Activated CD4-positive, alpha-beta T cell treated with anti-CD3 and anti-CD28 coated beads for 1 hour (primary cell): ENCODE measurements around the gene GPC3.

Source experiments
- DNase-seq: peaks from one replicate; pipeline ENCODE4 v3.0.0-alpha.2; 2020

Gene GPC3

DNA sequence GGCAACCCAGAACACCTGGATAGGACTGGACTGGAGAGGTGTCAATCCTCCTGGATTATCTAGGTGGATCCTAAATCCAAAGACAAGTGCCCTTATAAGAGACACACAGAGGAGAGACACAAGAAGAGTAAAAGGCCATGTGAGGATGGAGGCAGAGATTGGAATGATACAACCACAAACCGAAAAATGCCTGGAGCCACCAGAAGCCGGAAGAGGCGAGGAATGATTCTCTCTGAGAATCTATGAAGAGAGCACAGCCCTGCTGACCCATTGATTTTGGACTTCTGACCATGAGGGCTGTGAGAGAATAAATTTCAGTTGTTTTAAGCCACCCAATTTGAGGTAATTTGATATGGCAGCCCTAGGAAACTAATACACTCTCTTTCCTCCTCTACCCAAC lies 20.1 kb downstream of the GPC3 start:
- DNase-seq = no peak

DNA sequence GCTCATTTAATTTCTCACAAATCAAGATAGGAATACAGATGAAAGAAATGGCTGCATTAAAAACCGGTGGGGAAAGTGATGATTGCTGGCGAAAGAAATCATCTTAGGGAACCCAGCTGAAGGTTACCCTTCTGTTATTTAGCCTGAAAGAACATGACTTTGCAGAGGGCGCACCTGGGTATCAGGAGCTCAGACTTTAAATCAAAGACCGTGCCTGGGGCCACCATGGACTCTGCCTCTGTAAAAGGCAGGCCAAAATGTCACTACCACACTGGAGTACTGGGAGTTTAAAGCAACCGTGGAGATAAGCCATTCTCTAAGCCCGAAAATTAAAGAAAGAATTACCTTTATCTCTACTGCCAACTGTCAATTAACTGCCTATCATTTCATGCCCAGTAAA lies 24.3 kb downstream of the GPC3 start:
- no peak for DNase-seq

DNA sequence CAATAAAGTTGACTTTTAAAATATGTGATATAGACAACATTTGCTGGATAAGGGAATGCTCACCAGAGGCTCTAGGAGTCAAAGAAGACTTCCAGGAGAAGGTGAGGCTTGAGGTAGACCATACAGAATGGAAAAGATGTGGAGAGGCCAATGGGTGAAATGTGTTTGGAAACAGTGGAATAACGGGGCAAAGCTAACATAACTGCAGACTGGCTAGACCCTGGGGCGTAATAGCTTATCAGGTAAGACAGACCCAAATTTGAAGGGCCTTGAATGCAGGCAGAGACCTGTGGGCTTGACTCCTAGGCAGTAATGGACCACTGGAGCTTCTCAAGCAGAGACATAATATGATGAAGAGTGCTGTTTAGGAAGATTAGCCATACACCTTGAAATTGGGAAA lies 25.4 kb downstream of the GPC3 start:
- no peak for DNase-seq

DNA sequence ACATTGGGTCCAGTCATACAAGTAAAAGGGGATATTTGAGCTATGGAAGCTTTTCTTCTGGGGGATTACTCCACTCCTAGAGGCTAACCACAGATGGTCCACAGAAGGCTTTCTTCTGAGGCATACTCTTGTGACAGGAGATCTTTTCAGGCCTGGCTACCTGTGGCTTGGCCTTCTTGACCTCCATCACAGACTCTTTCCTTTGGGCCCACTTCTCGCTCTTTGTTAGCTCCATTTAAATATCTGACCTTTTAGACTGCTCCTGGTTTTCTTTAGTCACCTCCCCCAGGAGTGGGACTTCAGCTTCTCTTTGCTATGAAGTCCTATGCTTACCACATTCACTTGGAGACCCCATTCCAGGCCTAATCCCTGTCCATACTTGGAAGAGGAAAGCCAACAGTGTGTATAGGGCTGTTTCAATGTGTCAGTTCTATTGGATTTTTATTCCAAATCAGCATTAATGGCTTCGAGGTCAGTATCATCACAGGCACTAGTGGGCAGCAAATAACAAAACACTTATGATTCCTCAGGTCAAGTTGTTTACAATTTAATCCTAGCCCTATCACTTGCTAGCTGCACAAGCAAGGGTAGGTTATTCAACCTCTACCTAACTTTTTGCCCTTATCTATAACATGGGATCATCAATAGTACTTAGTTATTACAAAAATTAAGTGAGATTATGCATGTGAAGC lies 26.3 kb downstream of the GPC3 start:
- no peak for DNase-seq

DNA sequence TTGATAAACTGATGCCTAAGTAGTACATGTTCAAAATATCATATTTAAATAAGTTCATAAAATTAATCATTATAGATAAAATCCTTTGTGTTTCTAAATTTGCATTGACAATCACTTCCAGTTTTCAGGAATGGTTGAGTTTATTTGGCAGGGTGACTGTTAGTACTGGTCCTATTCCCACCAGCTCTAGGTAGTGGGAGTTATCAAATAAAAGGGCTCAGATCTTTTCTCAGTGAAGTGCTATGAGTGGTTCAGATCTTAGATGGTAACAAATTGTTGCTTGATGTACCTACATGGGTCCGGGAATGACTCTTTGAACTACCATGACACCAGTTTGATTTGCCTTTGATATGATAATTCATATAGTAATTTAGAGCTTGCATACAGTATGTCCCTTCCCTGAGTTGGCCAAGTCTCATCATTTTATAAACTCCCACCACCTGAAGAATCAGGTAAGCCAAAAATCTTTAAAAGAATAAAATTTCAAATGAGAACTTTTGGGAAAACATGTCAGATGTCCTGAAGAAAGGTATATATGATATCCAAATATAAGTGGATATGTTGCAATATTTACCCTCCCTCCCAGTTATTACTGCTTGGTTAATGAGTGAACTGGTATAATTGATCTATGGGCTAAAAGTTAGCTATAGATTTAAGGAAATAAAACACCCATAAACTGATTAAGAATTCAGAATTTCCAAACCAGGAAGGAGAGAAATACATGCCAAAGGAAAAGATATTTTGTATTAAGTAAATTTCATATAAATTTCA lies 28.6 kb downstream of the GPC3 start:
- DNase-seq = no peak

DNA sequence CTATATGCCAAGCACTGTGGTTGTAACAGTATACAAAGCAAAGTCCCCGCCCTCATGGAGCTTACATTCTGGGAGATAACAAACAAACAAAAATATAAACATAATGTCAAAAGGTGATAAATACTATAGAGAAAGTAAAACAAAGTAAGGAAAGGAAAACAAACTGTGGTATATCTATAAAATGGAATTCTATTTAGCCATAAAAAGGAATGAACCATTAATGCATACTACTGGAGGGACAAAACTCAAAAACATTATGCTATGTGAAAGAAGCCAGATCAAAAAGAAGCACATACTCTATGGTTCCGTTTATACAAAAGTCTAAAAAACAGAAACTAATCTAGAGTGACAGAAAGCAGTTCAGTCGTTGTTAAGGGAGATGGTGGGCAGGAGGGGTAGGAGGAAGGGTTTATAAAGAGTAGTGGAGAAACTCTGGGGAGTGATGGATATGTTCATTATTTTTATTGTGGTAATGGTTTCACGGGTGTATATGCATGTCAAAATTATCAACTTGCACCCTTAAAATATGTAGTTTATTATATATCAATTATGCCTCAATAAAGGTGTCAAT lies 31.5 kb downstream of the GPC3 start:
- no peak for DNase-seq

DNA sequence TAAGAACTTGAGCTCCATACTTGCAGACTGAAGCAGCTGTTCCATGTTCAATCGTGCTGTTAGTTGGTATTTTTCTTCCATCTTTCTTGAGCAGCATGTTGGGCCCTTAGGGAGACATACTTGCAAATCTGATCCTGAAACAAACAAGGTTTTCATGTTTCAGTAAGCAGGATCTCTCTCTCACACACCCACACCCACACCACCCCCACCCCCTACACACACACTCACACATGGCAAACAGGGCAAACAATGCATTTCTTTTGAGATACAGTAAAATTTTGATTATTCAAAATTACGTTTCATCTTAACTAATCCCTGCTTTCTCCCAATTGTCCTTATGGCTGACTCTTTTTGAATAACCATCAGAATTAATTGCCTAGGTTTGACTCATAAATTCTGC lies 32.3 kb downstream of the GPC3 start:
- no peak for DNase-seq

DNA sequence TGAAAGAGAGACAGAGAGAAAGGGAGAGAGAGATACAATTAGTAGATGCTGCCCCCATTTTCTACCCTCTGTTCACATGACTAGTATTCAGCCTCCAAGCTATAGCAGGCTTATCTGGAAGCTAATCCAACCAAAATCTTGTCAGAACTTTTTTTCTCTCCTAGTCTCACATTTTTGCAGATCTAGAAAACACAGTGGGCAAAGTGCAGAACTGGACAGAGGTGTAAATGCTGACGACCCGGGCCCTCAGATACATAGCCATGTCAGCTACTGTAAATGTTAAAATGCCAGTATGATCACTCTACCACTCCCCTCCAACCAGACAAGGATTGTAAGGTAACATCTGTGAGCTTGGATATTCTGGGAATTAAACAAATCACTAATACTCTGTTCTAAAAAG lies 34.3 kb downstream of the GPC3 start:
- no peak for DNase-seq

DNA sequence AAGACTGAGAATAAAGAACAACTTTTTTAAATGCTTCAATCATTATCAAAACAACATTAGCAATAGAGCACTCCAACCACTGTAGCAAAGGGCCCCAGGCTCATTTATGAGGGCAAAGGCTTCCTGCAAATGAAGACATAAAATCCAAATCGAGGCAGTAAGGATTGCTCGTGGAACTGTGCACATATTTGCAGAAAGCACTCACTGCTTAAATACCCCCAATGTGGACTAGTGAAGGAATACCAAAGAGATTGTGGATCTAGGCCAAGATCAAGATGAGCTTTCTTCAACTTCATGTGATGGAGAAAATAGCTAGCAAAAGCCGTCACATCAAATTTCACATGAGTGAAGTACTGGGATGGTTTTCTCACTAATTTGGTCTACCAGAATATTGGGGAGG lies 35.2 kb downstream of the GPC3 start:
- DNase-seq = no peak

DNA sequence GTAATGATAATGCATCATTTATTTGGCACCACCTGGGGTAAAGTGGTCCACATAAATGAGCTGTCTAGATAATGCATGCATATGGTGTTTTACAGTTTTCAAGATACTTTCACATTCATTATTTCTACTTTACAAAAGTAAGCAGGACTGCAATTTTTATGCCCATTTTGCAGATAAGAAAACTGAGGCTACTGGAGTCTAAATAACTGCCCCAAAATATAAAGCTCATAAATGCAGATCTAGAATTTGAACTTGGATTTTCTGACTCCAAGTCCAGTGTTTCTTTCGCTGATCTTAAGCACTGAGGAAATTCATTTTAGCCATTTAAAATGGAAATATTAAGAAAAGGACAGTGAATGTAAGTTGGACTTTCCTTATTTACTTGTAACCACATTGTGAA lies 36.5 kb downstream of the GPC3 start:
- DNase-seq = no peak

DNA sequence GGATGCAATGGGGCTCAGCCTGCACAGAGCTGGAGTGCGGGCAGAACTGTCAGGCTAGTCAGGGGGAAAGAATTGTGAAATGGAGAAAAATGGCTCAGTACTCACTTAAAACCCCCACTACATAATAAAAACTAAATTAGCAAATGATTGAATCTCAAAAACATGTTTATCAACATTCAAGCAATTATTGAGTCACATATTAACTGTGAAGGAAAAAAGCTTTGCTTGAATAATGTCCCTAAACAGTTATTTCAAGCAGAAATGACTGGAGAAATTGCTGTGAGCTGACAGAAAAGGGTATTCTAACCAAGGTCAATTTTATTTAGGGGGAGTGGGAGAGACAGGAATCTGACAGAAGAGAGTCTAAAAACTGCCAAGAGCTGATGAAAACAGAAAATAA lies 37.4 kb downstream of the GPC3 start:
- no peak for DNase-seq

DNA sequence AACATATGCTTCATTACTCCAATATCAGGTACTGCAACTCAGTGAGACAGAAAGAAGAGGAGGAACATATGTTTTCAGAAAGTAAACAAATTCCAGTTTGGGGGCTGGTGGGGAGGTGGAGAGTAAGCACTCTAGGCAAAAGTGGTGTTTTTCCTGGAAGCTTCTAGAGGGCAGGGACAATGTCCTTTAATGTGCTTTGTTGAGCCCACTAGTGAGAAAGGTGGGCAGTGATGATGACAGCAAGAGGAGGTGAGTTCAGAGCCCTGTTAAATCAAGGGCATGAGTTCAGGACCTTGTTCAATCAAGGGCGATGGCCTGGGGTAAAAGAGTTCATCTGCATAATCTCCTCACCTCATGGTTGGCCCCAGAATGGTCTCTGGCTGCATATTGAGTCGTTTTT lies 38.4 kb downstream of the GPC3 start:
- DNase-seq = no peak

DNA sequence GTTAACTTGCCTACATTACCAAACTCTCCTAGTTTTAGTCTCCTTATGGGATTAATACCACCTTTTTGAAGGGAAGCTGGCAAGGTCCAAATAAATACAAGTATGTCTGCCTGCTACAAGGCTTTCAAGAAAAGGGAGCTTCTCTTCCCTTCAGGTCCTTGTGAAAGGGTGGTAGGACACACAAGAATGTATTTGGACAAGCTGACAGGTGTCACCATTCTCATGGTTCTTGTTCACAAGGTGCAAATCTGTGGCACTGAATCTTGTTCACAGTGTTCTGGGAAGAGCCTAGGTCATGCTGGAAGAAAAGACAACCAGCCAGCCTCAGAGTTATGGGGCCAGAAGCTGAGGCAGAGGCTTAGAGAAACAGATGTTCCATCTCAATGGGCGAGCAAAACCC lies 41.9 kb downstream of the GPC3 start:
- DNase-seq = no peak

DNA sequence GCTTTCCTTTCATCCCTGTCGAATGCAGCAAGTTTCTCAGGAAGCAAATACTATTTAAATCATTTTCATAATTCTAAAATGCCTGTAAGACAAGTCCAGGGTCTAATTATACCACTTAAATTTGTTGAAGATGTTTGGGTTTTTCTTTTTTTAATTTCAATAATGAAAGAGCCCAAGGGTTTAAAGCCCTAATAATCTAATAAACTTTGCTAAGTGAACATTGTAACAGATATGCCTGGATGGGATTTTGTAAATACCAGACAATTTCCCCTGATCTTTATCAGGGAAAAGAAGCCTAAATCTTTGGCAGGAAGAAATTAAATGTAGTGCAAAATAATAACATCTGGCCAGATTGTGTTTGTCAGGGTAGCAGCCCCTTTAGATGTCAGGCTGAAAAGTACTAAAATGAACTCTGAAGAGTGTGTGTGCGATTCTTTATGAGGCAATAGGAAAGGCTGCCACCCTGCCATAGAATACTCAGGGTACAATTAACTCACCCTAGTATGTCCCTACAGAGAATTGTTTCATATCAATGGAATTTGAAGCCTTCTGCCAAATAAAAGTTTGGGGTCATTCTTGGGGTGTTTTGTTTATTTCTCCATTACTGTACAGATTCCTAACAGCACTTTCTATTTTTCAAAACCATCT lies 45.6 kb downstream of the GPC3 start:
- no peak for DNase-seq

DNA sequence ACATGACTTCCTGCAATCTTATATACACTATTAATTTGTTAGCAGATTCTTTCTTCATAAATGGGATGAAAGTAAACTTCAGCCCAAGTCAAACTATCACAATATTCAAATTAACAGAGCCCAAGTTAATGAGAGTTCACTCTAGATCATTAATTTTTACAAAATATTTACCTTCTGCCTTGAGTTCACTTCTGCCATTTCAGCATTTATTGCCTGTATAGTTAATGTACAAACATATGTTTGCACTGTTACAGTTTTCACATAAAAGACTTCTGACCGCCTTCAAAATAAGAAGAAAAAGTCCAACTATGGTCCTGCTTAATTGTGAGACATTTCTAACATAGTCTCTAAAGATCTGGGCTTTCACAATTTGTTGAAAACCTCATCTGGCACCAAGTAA lies 46.9 kb downstream of the GPC3 start:
- DNase-seq = no peak

DNA sequence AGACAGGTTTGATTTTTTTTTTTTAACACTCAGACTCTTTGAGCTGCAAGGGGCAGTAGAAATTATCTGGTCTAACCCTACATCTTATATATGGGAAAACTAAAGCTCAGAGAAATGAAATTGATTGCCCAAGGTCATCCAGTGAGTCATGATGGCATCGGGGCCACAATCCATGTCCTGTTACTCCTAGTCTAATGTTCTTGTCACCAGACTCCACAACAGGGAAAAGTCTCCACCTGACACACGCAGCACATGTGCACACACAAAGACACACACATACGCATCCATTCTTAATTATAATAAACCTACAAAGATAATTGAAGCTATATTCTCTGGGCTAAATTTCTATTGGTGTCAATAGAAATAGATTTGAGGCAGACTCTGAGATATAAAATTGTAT lies 48.4 kb downstream of the GPC3 start:
- DNase-seq = no peak

DNA sequence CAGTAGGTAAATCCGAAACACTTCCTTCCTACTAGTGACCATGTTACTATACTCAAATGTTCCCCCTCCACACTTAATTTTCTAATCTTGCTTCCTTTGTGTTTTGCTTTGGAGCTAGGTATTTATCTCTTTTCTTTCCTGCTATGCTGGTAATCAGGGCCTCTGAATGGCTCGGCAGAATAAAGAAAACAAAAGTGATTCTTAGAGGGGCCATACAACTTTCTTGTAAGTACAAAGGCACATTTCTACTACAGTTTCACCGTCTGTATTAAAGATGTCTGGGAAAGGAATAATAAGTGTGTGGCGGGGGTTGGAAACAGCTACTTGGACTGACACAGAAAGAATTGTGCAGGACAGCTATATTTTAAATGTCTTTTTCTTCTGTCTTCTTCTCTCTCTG lies 50.3 kb downstream of the GPC3 start:
- DNase-seq = no peak

DNA sequence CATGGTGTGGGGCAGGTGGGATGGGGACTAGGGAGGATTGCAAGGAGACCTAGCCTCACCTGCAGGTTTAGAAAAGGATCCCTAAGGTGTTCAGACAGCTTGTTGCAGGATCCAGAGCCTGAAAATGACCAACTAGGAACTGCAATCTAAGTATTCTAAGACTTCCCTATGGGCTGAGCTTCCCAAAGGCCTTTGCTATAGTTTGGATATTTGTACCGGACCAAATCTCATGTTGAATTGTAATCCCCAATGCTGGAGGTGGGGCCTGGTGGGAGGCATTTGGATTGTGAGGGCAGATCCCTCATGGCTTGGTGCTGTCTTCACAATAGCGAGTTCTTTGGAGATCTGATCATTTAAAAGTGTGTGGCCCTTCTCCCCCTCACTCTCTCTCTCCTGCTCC lies 52.1 kb downstream of the GPC3 start:
- no peak for DNase-seq

DNA sequence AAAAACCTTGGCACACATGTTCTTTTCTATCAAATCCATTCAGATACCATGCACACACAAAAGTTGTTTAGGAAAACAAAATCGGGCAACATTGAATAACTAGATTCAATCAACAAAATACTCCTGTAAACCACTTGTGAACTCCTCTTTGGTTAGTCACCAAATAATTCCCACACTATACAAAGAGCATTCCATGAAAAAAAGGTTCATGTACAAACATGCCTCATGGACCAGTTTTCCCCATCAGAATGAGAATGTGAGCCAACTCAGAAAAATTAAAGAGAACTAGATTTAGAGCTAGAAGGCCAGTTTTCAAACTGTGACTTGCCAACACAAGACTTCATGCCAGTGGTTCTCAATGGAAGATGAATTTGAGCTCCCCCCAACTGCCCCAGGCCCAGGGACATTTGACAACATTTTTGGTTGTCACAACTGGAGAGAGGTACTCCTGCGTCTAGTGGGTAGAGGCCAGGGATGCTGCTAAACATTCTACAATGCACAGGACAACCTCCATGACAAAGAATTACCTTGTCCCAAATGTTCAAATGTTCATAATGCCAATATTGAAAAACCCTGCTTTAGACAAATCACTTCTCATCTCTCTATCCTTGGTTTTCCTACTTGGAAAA lies 55.4 kb downstream of the GPC3 start:
- no peak for DNase-seq

DNA sequence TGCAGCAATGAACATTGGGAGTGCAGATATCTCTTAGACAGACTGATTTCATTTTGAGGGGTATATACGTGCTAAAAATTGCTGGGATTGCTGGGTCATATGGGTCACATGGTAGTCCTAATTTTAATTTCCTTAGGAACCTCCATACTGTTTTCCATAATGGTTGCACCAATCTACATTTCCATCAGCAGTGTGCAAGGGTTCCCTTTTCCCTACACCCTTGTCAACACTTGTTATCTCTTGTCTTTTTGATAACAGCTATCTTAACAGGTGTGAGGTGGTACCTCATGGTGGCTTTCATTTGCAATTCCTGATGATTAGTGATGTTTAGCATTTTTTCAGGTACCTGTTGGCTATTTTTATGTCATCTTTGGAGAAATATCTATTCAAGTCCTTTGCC lies 57.0 kb downstream of the GPC3 start:
- no peak for DNase-seq

DNA sequence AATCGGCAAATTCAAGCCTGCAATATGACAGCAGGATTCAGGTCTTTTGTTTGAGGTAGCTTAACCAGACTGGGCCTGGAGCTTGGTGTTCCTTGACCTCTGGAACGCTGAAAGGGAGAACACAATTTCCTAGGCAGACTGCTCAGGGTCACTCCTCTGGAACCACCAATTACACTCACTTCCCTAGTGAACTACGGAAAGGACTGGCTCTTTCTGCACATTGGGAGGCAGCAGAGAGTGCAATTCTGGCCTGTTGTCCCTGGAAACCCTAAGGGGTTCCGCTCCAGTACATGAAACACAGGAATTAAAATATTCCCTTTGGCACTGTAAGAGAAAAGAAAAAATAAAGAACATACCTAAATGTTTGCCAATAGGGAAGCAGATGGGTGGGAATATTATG lies 58.6 kb downstream of the GPC3 start:
- DNase-seq = no peak

DNA sequence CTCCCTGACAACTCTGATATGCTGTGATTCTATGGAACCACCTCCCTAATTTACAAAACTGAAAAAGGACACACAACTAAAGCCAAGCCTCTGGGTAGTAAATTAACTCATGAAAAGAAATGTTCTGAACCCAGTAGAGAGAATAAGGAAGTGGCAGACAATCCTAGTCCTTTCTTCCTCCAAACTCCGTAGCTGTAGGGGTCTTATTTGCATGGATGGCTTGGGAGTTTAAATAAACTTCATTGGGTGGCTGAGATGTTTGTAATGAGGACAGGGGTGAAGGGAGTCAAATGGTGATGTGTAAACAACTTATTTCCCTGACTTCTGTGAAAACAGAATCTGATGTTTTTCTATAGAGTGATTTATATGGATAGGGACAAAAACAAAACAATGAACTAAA lies 59.3 kb downstream of the GPC3 start:
- DNase-seq = no peak

DNA sequence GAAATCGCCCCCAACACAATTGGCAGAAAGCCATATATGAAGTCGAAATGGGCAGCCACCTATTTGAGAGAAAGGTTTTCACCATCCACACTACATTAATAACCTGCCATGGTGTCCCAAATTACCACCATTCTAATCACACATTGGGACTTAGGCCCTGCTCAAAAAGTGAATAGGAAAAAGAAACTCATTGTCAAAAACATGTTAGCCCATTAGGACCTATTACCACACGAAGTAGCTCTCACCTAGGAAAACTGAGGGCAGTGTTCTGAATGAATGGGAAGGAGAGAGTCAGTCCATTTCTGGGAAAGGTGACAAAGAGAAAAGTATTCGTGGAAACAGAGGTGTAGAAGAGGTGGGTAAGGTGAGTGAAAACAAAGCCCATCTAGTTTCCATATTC lies 60.8 kb downstream of the GPC3 start:
- DNase-seq = no peak

DNA sequence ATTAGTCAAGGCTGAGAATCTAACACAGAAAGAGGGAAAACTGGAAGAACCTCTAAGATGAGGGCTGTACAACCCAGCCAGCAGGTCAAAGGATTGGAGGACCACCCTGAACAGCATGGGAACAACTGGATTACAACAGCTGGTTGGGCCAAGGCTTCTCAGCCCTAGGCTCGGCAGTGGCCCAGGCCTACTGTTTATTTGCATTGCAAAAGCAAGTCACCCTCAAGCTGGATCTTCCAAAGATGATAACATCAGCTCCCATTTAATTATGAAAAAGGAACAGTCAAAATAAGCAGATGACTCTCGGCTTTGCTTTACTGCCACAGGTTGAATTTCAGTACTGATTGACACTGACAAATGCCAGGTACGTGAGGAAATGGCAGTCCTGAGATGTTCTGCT lies 61.8 kb downstream of the GPC3 start:
- DNase-seq = no peak
